ENCODE results near the gene B9D2. TPM values are rescaled to one million over a fixed set of nuclear protein-coding genes. Genes with fewer than 3 reads are reported as not detected.

B9D2 gene
- total RNA-seq, 1 donor from 2014 or later, result 1.1 TPM

GRCh38 chr19:41304706-41305483 lies 59.1 kb downstream of the B9D2 start:
- Histone ChIP-seq H3K36me3 (ENCODE audit: control insufficient read depth, insufficient read depth, low read length) (peaks cover 36% of the 10 kb centered on the region), H3K4me3 (ENCODE audit: low read depth, low read length) (no peak overlapping the region), H3K27me3 (ENCODE audit: control insufficient read depth, insufficient read depth, low read length) (no peaks in the 10 kb centered on the region)
- DNase-seq (ENCODE audit: low read depth), result no peak
- no peak for TF ChIP-seq CTCF (IDR thresholded peaks at IDR 0.05; ENCODE audit: insufficient read depth, low read length, severe bottlenecking)
- FAIRE-seq, result no peak

Other genes starting within 250 kb of the B9D2 start
- not detected in 2 replicates for gene CYP2F1, start 249.7 kb downstream of the B9D2 start, total RNA-seq
- 13.3 and 23.4 TPM in 2 replicates for gene CYP2S1, start 170.9 kb downstream of the B9D2 start, total RNA-seq
- 19.5 and 23.7 TPM in 2 replicates for gene AXL, start 144.9 kb downstream of the B9D2 start, total RNA-seq
- 41.9 and 43.5 TPM in 2 replicates for gene HNRNPUL1, start 99.8 kb downstream of the B9D2 start, total RNA-seq
- 7.9 and 12.9 TPM in 2 replicates for gene CCDC97, start 54.0 kb downstream of the B9D2 start, total RNA-seq
- gene TGFB1, start 10.2 kb downstream of the B9D2 start, total RNA-seq, result 4.5 and 5.2 TPM in 2 replicates
- 7.6 and 10.2 TPM in 2 replicates for gene TMEM91, start 12.4 kb upstream of the B9D2 start, total RNA-seq
- gene EXOSC5, start 33.2 kb upstream of the B9D2 start, total RNA-seq, result 13.7 and 58.4 TPM in 2 replicates
- gene BCKDHA, start 33.7 kb upstream of the B9D2 start, total RNA-seq, result 39.6 and 41.6 TPM in 2 replicates
- 3.2 and 14.3 TPM in 2 replicates for gene B3GNT8, start 63.2 kb upstream of the B9D2 start, total RNA-seq
- 39.5 and 40.2 TPM in 2 replicates for gene DMAC2, start 75.8 kb upstream of the B9D2 start, total RNA-seq
- not detected in 2 replicates for gene ERICH4, start 79.0 kb upstream of the B9D2 start, total RNA-seq
- gene CEACAM21, start 212.0 kb upstream of the B9D2 start, total RNA-seq, result not detected in 2 replicates